ENCODE results near the gene DENND5A.

- no peak for TF ChIP-seq CTCF (IDR thresholded peaks at IDR 0.05)
- TF ChIP-seq POLR2A (IDR thresholded peaks at IDR 0.05): no peak
Observed at GRCh38 chr11:9269492-9270013, 4.4 kb upstream of the DENND5A start.
